Omental fat pad (tissue), 4 donors: ENCODE data around the gene SETD1A. TPM values are rescaled to one million over a fixed set of nuclear protein-coding genes. Genes with fewer than 3 reads are reported as not detected.
A peak's percentile ranks its signal among the peaks of the same experiment; 100 is the strongest.

Experiments used
- ATAC-seq: fragments of 150-250 bp; one replicate; pipeline ENCODE4 v1.9.1; 2016; ENCODE audit warnings: mild to moderate bottlenecking, moderate library complexity; ENCODE audit not compliant: low FRiP score
- DNase-seq: peaks from one replicate; pipeline ENCODE4 v3.0.0-alpha.2; 2019; ENCODE audit warnings: low spot score
- total RNA-seq, 4 donors: library from RNA; depleted of rRNA; stranded (reverse); fragments of >200 nt; gene quantifications; one replicate each; pipeline ENCODE4 v1.1.0, GENCODE V29; 2016
- TF ChIP-seq, protein P1 (sequence below), 3 donors: fragments of 450-650 bp; IDR thresholded peaks; one replicate each; pipeline ENCODE4 v1.5.1; 2016 to 2017; ENCODE audit warnings: antibody characterized with exemption in 3 of 3, mild to moderate bottlenecking in 3 of 3, moderate library complexity in 2 of 3

SETD1A gene
- total RNA-seq, 4 donors from 2014 or later = 5.3 to 13.6 (median 9.2) TPM

DNA sequence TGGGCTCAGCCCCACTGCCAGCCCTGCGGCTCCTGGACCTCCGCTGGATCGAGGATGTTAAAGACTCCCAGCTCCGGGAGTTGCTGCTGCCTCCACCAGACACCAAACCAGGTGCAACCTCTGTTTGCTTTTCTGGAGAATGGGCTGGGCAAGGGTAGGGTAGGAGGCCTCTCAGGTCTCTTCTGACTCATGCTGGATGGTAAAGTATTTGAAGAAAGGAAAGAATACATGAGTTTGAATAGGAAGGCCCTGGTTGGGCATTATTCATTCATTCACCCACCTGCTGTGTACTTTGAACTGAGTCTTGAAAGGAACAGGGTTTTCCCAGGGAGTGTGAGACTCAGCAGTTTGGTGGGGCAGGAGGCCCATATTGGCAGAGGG lies 15.1 kb upstream of the SETD1A start:
- TF ChIP-seq, protein P1, sequence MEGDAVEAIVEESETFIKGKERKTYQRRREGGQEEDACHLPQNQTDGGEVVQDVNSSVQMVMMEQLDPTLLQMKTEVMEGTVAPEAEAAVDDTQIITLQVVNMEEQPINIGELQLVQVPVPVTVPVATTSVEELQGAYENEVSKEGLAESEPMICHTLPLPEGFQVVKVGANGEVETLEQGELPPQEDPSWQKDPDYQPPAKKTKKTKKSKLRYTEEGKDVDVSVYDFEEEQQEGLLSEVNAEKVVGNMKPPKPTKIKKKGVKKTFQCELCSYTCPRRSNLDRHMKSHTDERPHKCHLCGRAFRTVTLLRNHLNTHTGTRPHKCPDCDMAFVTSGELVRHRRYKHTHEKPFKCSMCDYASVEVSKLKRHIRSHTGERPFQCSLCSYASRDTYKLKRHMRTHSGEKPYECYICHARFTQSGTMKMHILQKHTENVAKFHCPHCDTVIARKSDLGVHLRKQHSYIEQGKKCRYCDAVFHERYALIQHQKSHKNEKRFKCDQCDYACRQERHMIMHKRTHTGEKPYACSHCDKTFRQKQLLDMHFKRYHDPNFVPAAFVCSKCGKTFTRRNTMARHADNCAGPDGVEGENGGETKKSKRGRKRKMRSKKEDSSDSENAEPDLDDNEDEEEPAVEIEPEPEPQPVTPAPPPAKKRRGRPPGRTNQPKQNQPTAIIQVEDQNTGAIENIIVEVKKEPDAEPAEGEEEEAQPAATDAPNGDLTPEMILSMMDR (IDR thresholded peaks at IDR 0.05) = no peak
- ATAC-seq = no peak
- DNase-seq = no peak

DNA sequence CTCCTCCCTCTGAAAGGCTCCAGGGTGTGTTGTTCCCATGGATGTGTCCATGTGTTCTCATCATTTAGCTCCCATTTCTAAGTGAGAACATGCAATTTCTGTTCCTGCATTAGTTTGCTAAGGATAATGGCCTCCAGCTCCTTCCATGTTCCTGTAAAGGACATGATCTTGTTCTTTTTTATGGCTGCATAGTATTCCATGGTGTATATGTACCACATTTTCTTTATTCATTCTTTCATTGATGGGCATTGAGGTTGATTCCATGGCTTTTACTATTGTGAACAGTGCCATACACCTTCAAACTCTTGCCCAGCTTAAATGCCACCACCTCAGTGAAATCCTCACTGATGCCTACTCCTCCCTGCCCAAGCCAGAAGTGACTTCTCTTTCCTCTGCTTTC lies 13.2 kb upstream of the SETD1A start:
- ATAC-seq (no peak), DNase-seq (no peak)
- TF ChIP-seq, protein P1 (IDR thresholded peaks at IDR 0.05) = no peak

DNA sequence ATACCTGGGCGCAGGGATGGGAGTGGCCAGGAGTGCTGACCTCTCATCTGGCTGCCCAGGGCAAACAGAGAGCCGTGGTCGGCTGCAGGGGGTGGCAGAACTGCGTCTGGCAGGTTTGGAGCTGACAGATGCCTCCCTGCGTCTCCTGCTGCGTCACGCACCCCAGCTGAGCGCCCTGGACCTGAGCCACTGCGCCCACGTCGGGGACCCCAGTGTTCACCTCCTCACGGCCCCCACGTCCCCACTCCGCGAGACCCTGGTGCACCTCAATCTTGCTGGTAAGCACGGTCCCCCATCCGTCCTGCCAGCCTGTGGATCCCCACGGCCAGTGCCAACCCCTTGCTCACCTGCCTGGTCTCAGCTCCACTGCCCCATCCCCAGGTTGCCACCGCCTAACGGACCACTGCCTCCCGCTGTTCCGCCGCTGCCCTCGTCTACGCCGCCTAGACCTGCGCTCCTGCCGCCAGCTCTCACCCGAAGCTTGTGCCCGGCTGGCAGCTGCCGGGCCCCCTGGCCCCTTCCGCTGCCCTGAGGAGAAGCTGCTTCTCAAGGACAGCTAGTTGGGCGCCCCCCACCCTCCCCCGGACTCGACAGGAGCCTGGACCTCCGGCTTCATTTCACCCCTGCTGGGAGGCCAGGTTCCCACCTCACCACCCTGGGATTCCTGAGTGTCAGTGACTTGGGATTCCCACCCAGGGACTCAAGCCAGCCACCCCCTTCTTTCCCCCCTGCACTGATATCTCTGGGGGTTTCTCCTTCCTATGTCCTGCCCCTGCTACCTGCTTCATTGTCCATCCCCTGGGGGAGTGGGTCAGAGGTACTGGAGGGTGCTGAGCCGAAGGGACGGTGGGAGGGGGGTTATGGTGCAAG lies 10.6 kb upstream of the SETD1A start:
- ATAC-seq = no peak
- DNase-seq = no peak
- TF ChIP-seq, protein P1 (IDR thresholded peaks at IDR 0.05) = no peak

GRCh38 chr16:30947541-30947858 lies 10.1 kb upstream of the SETD1A start:
- TF ChIP-seq, protein P1 (IDR thresholded peaks at IDR 0.05) = no peak
- no peak for ATAC-seq
- no peak for DNase-seq

DNA sequence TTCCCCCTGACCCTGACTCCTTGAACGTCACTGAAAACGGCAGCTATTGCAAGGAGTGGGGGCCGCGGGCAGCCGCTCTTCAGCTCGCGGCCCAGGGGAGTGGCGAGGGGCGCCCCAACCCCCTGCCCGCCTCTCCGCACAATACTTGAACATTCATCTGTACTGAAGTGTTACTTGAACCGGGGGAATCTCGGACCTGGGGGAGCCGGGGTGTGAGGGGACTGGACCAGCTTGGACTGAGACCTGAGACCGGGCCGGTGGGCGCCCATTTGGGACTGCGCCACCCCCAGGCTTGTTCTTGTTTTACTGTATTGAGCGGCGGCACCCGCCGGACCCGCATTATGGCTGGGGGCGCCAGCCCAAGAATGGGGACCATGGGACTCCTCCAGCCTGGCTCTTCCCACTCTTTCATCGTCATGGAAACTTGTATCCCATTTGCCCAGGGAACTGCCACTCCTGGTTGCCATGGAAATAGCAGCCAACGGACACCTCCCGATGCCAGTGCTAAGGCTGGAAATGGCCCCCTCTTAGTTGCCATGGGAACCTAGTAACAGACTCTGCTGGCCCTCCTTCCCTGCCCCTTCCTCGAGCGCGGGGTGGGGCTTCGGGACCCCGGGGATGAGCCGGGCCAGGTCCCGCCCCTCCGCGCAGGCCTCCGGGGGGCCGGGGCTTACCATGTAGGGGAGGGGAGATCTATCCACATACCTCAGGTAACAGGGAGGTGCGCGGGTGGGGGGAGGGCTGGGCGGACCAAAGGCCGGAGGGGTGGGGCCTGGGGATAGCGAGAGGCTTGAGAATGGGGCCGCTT lies 9.5 kb upstream of the SETD1A start:
- TF ChIP-seq, protein P1 (IDR thresholded peaks at IDR 0.05) = no peak
- ATAC-seq (peak; percentile 74), DNase-seq (peak; percentile 93)

DNA sequence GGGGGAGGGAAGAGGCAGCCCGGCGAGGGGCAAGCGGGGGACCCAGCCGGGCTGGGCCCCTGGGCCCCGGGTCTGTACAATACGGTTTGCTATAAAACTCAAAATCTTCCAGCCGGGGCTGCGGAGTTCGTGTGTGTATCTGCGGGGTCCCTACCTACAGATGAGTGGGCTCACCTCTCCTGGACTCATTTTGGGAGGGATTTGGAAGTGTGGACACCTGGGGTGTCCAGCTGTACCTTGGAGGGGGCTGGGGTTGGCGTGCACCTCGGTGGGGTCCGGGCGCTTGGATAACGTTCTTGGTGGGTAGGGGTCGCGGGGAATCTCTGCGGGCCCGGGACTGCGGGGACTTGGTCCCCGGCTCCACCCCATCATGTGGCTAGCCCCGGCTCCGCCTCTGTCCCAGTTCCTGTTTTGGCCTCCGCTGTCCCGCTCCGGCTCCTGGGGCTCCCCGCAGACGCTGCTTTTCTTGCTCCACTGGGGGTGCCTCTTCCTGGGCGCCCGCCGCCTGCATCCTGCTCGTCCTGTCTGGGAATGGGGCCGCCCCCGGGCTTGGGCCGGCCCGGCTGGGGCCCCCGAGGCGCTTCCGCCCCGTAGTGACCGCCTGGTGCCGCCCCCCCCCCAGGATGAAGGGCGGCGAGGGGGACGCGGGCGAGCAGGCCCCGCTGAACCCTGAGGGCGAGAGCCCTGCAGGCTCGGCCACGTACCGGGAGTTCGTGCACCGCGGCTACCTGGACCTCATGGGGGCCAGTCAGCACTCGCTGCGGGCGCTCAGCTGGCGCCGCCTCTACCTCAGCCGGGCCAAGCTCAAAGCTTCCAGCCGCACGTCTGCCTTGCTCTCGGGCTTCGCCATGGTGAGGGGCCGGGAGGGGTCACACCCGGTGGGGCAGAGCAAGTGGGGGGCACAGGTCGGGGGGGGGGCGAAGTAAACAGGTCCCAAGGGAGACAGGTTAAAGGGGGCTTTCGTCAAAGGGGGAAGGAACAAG lies 8.6 kb upstream of the SETD1A start, which contains the start of gene ORAI3:
ORAI3 (plus strand) TSS at position 402 of the 983 bp plus-strand sequence; CDS start at position 624, 222 bp downstream.
- DNase-seq (no peak), ATAC-seq (peak; percentile 30)

More for the DNA sequence above, 8.6 kb upstream of the SETD1A start, which contains the start of gene ORAI3:
- TF ChIP-seq, protein P1 (IDR thresholded peaks at IDR 0.05) = no peak
